ENCODE data around the gene SLC17A5.

Gene SLC17A5

GRCh38 chr6:73613806-73614536 lies 39.8 kb downstream of the SLC17A5 start:
- H3K4me3 ChIP-seq (ENCODE audit: low read depth, low read length): no peak overlapping the region
- no peaks in the 10 kb centered on the region; the same call in 1 of the 2 replicates for H3K36me3 ChIP-seq
- no peak for DNase-seq
- no peaks in the 10 kb centered on the region for H3K27me3 ChIP-seq (ENCODE audit: insufficient read depth, low read depth, severe bottlenecking)
- peak overlapping the region; percentile 79 for H3K27ac ChIP-seq
- TF ChIP-seq CTCF (IDR thresholded peaks at IDR 0.05; ENCODE audit: low read depth, low read length): no peak
- H3K9me3 ChIP-seq (ENCODE audit: severe bottlenecking): no peaks in the 10 kb centered on the region

GRCh38 chr6:73612611-73613010 lies 41.2 kb downstream of the SLC17A5 start:
- no peak for TF ChIP-seq CTCF (IDR thresholded peaks at IDR 0.05; ENCODE audit: low read depth, low read length)
- Histone ChIP-seq H3K36me3 (peaks cover 3% of the 10 kb centered on the region), H3K27me3 (ENCODE audit: insufficient read depth, low read depth, severe bottlenecking) (no peaks in the 10 kb centered on the region), H3K27ac (no peak overlapping the region; the same call in 1 of the 2 replicates), H3K9me3 (ENCODE audit: severe bottlenecking) (no peaks in the 10 kb centered on the region), H3K4me3 (ENCODE audit: low read depth, low read length) (no peak overlapping the region)
- DNase-seq: no peak

- Histone ChIP-seq H3K9me3 (ENCODE audit: severe bottlenecking) (no peaks in the 10 kb centered on the region), H3K27me3 (ENCODE audit: insufficient read depth, low read depth, severe bottlenecking) (no peaks in the 10 kb centered on the region), H3K4me3 (ENCODE audit: low read depth, low read length) (no peak overlapping the region), H3K27ac (no peak overlapping the region), H3K36me3 (peaks cover 6% of the 10 kb centered on the region)
- TF ChIP-seq CTCF (IDR thresholded peaks at IDR 0.05; ENCODE audit: low read depth, low read length): 0 out of 2 replicates have a peak, but pooled peaks have one; percentile 5
- DNase-seq: no peak
Measured at GRCh38 chr6:73610444-73611275, 43.1 kb downstream of the SLC17A5 start.

GRCh38 chr6:73608761-73609160 lies 45.0 kb downstream of the SLC17A5 start:
- H3K27me3 ChIP-seq (ENCODE audit: insufficient read depth, low read depth, severe bottlenecking): no peaks in the 10 kb centered on the region
- TF ChIP-seq CTCF (IDR thresholded peaks at IDR 0.05; ENCODE audit: low read depth, low read length): no peak
- DNase-seq: peak; percentile 26
- H3K9me3 ChIP-seq (ENCODE audit: severe bottlenecking): no peaks in the 10 kb centered on the region
- H3K27ac ChIP-seq: no peak overlapping the region
- no peak overlapping the region for H3K4me3 ChIP-seq (ENCODE audit: low read depth, low read length)
- H3K36me3 ChIP-seq: peaks cover 6% of the 10 kb centered on the region

GRCh38 chr6:73606428-73606827 lies 47.4 kb downstream of the SLC17A5 start:
- no peak for DNase-seq
- Histone ChIP-seq H3K9me3 (ENCODE audit: severe bottlenecking) (no peaks in the 10 kb centered on the region), H3K27me3 (ENCODE audit: insufficient read depth, low read depth, severe bottlenecking) (no peaks in the 10 kb centered on the region), H3K36me3 (peaks cover 6% of the 10 kb centered on the region), H3K4me3 (ENCODE audit: low read depth, low read length) (no peak overlapping the region), H3K27ac (no peak overlapping the region)
- no peak for TF ChIP-seq CTCF (IDR thresholded peaks at IDR 0.05; ENCODE audit: low read depth, low read length)

Measured in WERI-Rb-1 (cell line).